ENCODE data around the gene RPP21.

- TF ChIP-seq CTCF (IDR thresholded peaks at IDR 0.05) (no peak), EZH2 (IDR thresholded peaks at IDR 0.05) (no peak)
Measured at GRCh38 chr6:30329331-30329730, 15.6 kb upstream of the RPP21 start.
